HG03354 (cell line): ENCODE measurements around the gene CEP85L.

ENCODE experiments used
- ATAC-seq: cut with Tn5 transposase; IDR thresholded peaks from one replicate; pipeline ENCODE4 v1.9.1; 2021; ENCODE audit warnings: mild to moderate bottlenecking; ENCODE audit not compliant: unreplicated experiment, poor library complexity, severe bottlenecking

CEP85L gene

GRCh38 chr6:118630923-118631322 is 20.5 kb downstream of the CEP85L start:
- no peak for ATAC-seq

- ATAC-seq, result no peak
Measured at GRCh38 chr6:118630067-118630466, 21.3 kb downstream of the CEP85L start.

- no peak for ATAC-seq
Measured at GRCh38 chr6:118627724-118628123, 23.7 kb downstream of the CEP85L start.

GRCh38 chr6:118625833-118626232 is 25.6 kb downstream of the CEP85L start:
- ATAC-seq, result no peak

- no peak for ATAC-seq
Measured at GRCh38 chr6:118621799-118622470, 29.5 kb downstream of the CEP85L start.

- ATAC-seq, result no peak
Measured at GRCh38 chr6:118620202-118620601, 31.2 kb downstream of the CEP85L start.

GRCh38 chr6:118618676-118619377 is 32.6 kb downstream of the CEP85L start:
- peak; percentile 97 for ATAC-seq

GRCh38 chr6:118617417-118617816 is 34.0 kb downstream of the CEP85L start:
- no peak for ATAC-seq

GRCh38 chr6:118611334-118611733 is 40.1 kb downstream of the CEP85L start:
- ATAC-seq, result no peak

- no peak for ATAC-seq
Measured at GRCh38 chr6:118606858-118607257, 44.5 kb downstream of the CEP85L start.

GRCh38 chr6:118606268-118606667 is 45.1 kb downstream of the CEP85L start:
- ATAC-seq, result no peak

GRCh38 chr6:118603372-118603771 is 48.0 kb downstream of the CEP85L start:
- ATAC-seq, result no peak

GRCh38 chr6:118602300-118602699 is 49.1 kb downstream of the CEP85L start:
- ATAC-seq, result no peak

GRCh38 chr6:118598324-118598723 is 53.1 kb downstream of the CEP85L start:
- ATAC-seq, result no peak

GRCh38 chr6:118597636-118598035 is 53.8 kb downstream of the CEP85L start:
- ATAC-seq, result no peak

GRCh38 chr6:118596774-118597320 is 54.5 kb downstream of the CEP85L start:
- ATAC-seq, result no peak

- ATAC-seq, result no peak
Measured at GRCh38 chr6:118594877-118595276, 56.5 kb downstream of the CEP85L start.

GRCh38 chr6:118591897-118592296 is 59.5 kb downstream of the CEP85L start:
- ATAC-seq, result no peak

GRCh38 chr6:118589649-118590365 is 61.6 kb downstream of the CEP85L start:
- ATAC-seq, result no peak

- ATAC-seq, result no peak
Measured at GRCh38 chr6:118589186-118589585, 62.2 kb downstream of the CEP85L start.

GRCh38 chr6:118588626-118589025 is 62.8 kb downstream of the CEP85L start:
- ATAC-seq, result no peak
